Measurements from ENCODE around the gene NGF.

NGF gene

DNA sequence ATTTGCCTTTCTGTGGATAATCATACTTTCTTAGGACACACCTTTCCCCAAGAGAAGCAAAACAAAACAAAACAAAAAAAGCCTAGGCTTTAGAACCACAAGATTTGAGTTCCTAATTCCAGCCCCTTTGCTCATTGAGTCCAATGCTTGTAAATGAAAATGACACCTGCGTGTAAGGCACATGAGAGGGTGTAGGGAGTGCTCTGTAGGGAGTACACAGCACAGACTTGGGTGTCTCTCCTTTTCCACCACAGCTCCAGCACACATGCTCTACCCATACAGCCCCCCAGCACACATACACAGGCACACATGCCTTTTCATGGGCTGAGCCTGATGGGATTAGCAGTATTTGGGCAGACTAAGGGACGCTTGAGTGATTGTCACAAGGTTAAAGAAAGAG, 9.2 kb upstream of the NGF start:
- H3K79me2 ChIP-seq (ENCODE audit: control insufficient read depth, insufficient read depth, low read length, poor library complexity): no peaks in the 10 kb centered on the region
- no peak overlapping the region for H3K14ac ChIP-seq (ENCODE audit: low read length)
- H3K79me1 ChIP-seq (ENCODE audit: low read length): no peaks in the 10 kb centered on the region
- DNase-seq: no peak
- no peaks in the 10 kb centered on the region for H3K9me3 ChIP-seq (ENCODE audit: insufficient read depth, low read depth, low read length)
- no peak overlapping the region for H3K9ac ChIP-seq (ENCODE audit: low read length)
- no peak overlapping the region for H4K91ac ChIP-seq (ENCODE audit: low read depth, low read length)
- no peaks in the 10 kb centered on the region for H3K36me3 ChIP-seq (ENCODE audit: control insufficient read depth in 1 of 2, insufficient read depth in 2 of 2, low read length in 2 of 2)
- WGBS (ENCODE audit: extremely low coverage, insufficient coverage, insufficient read length): no CpG with 5 or more reads among the region's 2 CpGs
- H2BK120ac ChIP-seq (ENCODE audit: insufficient read depth, low read length, poor library complexity): no peak overlapping the region
- H2BK12ac ChIP-seq (ENCODE audit: low read length): no peak overlapping the region
- H2BK5ac ChIP-seq (ENCODE audit: low read depth, low read length, poor library complexity): no peak overlapping the region
- no peak overlapping the region for H3K4me2 ChIP-seq (ENCODE audit: low read length)
- H2AK5ac ChIP-seq (ENCODE audit: low read length): no peak overlapping the region
- H3K4me1 ChIP-seq (ENCODE audit: control insufficient read depth in 1 of 2, insufficient read depth in 2 of 2, low read length in 2 of 2): peaks cover 0 to 2% of the 10 kb centered on the region in 2 experiments
- no peaks in the 10 kb centered on the region for H3K27me3 ChIP-seq (ENCODE audit: insufficient read depth, low read length)
- H3K27ac ChIP-seq (ENCODE audit: low read depth, low read length): no peak overlapping the region
- no peak overlapping the region for H4K12ac ChIP-seq (ENCODE audit: low read depth, low read length)
- no peak overlapping the region for H3K23ac ChIP-seq (ENCODE audit: low read length)
- H3K4me3 ChIP-seq (ENCODE audit: low read depth, low read length): no peak overlapping the region
- no peak overlapping the region for H3K18ac ChIP-seq (ENCODE audit: low read length)
- no peak overlapping the region for H2AFZ ChIP-seq (ENCODE audit: insufficient read depth, low read length, poor library complexity)
- no peak overlapping the region for H4K8ac ChIP-seq (ENCODE audit: low read depth, low read length)
- H3K4ac ChIP-seq (ENCODE audit: low read depth, low read length): no peak overlapping the region

DNA sequence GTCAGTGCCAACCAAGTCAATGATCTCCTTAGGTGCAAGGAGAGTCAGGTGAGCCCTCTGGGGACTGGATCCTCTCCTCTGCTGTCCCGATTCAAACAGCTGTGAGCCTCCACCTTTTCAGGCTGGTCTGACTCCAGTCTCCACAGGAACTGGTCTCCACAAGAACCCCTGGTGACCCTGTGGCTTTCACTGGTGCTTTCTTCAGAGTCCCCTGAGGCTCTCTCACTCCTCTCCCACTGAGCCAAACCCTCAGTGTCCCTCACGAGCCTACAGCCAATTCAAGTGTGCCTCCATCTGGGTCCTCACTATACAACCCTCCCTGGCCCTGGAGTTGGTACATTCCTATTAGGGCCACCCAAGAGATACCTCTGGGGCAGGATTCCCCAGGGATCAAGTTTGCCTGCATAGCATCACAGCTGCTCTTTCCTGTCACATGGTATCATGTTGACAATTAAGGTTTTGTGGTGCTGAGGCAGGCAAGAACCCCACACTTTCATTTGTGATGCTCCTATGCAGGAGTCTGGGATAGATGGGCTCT, 5.2 kb upstream of the NGF start:
- H4K91ac ChIP-seq (ENCODE audit: low read depth, low read length): no peak overlapping the region

DNA sequence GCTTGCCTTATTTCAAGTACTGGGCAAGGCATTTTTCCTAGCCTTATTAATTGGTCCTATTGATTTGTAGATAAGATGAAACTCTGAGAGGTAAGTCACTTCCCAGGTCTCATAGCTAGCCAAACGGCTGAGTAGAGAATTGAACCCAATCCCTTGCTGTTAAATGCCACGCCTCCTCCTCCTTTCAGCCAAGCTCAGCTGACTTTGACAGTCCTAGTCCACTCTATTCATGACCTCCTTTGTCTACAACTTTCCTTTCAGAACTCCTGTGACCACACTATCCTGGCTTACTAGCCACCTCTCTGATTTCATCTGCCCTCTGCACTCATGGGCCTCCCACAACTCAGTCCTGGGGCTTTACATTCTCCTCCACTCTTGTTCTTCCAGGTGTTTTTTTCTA, 3.9 kb upstream of the NGF start:
- H3K79me1 ChIP-seq (ENCODE audit: low read length): peaks cover 8% of the 10 kb centered on the region
- H2BK5ac ChIP-seq (ENCODE audit: low read depth, low read length, poor library complexity): no peak overlapping the region
- H3K14ac ChIP-seq (ENCODE audit: low read length): no peak overlapping the region
- no peak overlapping the region for H3K9ac ChIP-seq (ENCODE audit: low read length)
- peaks cover 1% of the 10 kb centered on the region for H3K9me3 ChIP-seq (ENCODE audit: insufficient read depth, low read depth, low read length)
- no peak overlapping the region for H4K12ac ChIP-seq (ENCODE audit: low read depth, low read length)
- no peak overlapping the region for H3K18ac ChIP-seq (ENCODE audit: low read length)
- H3K27me3 ChIP-seq (ENCODE audit: insufficient read depth, low read length): peaks cover 18% of the 10 kb centered on the region
- no peak overlapping the region for H3K23ac ChIP-seq (ENCODE audit: low read length)
- no peak overlapping the region for H4K8ac ChIP-seq (ENCODE audit: low read depth, low read length)
- H3K4ac ChIP-seq (ENCODE audit: low read depth, low read length): no peak overlapping the region
- H3K4me3 ChIP-seq (ENCODE audit: low read depth, low read length): no peak overlapping the region
- H3K79me2 ChIP-seq (ENCODE audit: control insufficient read depth, insufficient read depth, low read length, poor library complexity): no peaks in the 10 kb centered on the region
- DNase-seq: no peak
- WGBS (ENCODE audit: extremely low coverage, insufficient coverage, insufficient read length): no CpG with 5 or more reads among the region's 2 CpGs
- H3K36me3 ChIP-seq (ENCODE audit: control insufficient read depth in 1 of 2, insufficient read depth in 2 of 2, low read length in 2 of 2): no peaks in the 10 kb centered on the region
- no peak overlapping the region for H3K4me2 ChIP-seq (ENCODE audit: low read length)
- no peak overlapping the region for H2AFZ ChIP-seq (ENCODE audit: insufficient read depth, low read length, poor library complexity)
- no peak overlapping the region for H2BK120ac ChIP-seq (ENCODE audit: insufficient read depth, low read length, poor library complexity)
- no peak overlapping the region for H3K27ac ChIP-seq (ENCODE audit: low read depth, low read length)
- H3K4me1 ChIP-seq (ENCODE audit: control insufficient read depth in 1 of 2, insufficient read depth in 2 of 2, low read length in 2 of 2): peaks cover 6 to 7% of the 10 kb centered on the region in 2 experiments
- no peak overlapping the region for H4K91ac ChIP-seq (ENCODE audit: low read depth, low read length)
- no peak overlapping the region for H2AK5ac ChIP-seq (ENCODE audit: low read length)
- H2BK12ac ChIP-seq (ENCODE audit: low read length): no peak overlapping the region

More for the DNA sequence above, 5.2 kb upstream of the NGF start:
- Histone ChIP-seq H3K4me2 (ENCODE audit: low read length) (no peak overlapping the region), H2AK5ac (ENCODE audit: low read length) (no peak overlapping the region), H4K12ac (ENCODE audit: low read depth, low read length) (no peak overlapping the region), H3K79me2 (ENCODE audit: control insufficient read depth, insufficient read depth, low read length, poor library complexity) (no peaks in the 10 kb centered on the region), H4K8ac (ENCODE audit: low read depth, low read length) (no peak overlapping the region), H3K18ac (ENCODE audit: low read length) (no peak overlapping the region), H2AFZ (ENCODE audit: insufficient read depth, low read length, poor library complexity) (no peak overlapping the region), H2BK5ac (ENCODE audit: low read depth, low read length, poor library complexity) (no peak overlapping the region), H3K9me3 (ENCODE audit: insufficient read depth, low read depth, low read length) (no peaks in the 10 kb centered on the region), H3K36me3 (ENCODE audit: control insufficient read depth in 1 of 2, insufficient read depth in 2 of 2, low read length in 2 of 2) (no peaks in the 10 kb centered on the region), H3K79me1 (ENCODE audit: low read length) (no peaks in the 10 kb centered on the region), H3K27ac (ENCODE audit: low read depth, low read length) (no peak overlapping the region), H3K9ac (ENCODE audit: low read length) (no peak overlapping the region), H2BK120ac (ENCODE audit: insufficient read depth, low read length, poor library complexity) (no peak overlapping the region), H3K4me1 (ENCODE audit: control insufficient read depth in 1 of 2, insufficient read depth in 2 of 2, low read length in 2 of 2) (peaks cover 0 to 4% of the 10 kb centered on the region in 2 experiments), H2BK12ac (ENCODE audit: low read length) (no peak overlapping the region), H3K23ac (ENCODE audit: low read length) (no peak overlapping the region), H3K27me3 (ENCODE audit: insufficient read depth, low read length) (peaks cover 11% of the 10 kb centered on the region), H3K4ac (ENCODE audit: low read depth, low read length) (no peak overlapping the region), H3K4me3 (ENCODE audit: low read depth, low read length) (peak overlapping the region; percentile 36), H3K14ac (ENCODE audit: low read length) (no peak overlapping the region)
- no peak for DNase-seq
- WGBS (ENCODE audit: extremely low coverage, insufficient coverage, insufficient read length): no CpG with 5 or more reads among the region's 2 CpGs

DNA sequence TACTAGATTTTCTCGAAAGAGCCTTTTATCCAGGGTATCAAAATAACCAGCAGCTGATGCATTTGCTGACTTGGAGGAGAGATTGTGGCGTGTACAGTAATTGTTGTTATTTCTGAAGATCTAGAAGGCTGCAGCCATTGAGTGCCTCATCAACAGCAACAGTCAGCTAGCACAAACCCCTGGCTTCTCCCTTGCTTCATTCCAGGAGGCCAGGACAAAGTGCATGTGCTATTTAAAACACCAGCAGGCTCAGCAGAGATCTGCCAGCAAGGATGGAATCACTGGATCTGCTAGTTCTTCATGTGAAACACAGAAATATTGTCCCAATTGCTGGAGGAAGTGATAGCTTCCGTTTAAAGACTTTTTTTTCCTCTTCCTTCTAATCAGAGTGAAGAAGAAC, 2.8 kb upstream of the NGF start:
- no peak for DNase-seq
- no CpG with 5 or more reads among the region's 3 CpGs for WGBS (ENCODE audit: extremely low coverage, insufficient coverage, insufficient read length)

More for the DNA sequence above, 2.8 kb upstream of the NGF start:
- no peak overlapping the region for H3K4ac ChIP-seq (ENCODE audit: low read depth, low read length)
- no peak overlapping the region for H3K4me3 ChIP-seq (ENCODE audit: low read depth, low read length)
- H3K27ac ChIP-seq (ENCODE audit: low read depth, low read length): no peak overlapping the region
- H2BK120ac ChIP-seq (ENCODE audit: insufficient read depth, low read length, poor library complexity): no peak overlapping the region
- peaks cover 6 to 7% of the 10 kb centered on the region in 2 experiments for H3K4me1 ChIP-seq (ENCODE audit: control insufficient read depth in 1 of 2, insufficient read depth in 2 of 2, low read length in 2 of 2)
- no peak overlapping the region for H4K12ac ChIP-seq (ENCODE audit: low read depth, low read length)
- no peak overlapping the region for H2AK5ac ChIP-seq (ENCODE audit: low read length)
- H2BK12ac ChIP-seq (ENCODE audit: low read length): no peak overlapping the region
- no peak overlapping the region for H4K91ac ChIP-seq (ENCODE audit: low read depth, low read length)
- no peak overlapping the region for H3K14ac ChIP-seq (ENCODE audit: low read length)
- peaks cover 8% of the 10 kb centered on the region for H3K79me1 ChIP-seq (ENCODE audit: low read length)
- peaks cover 18% of the 10 kb centered on the region for H3K27me3 ChIP-seq (ENCODE audit: insufficient read depth, low read length)
- no peak overlapping the region for H3K23ac ChIP-seq (ENCODE audit: low read length)
- peaks cover 1% of the 10 kb centered on the region for H3K9me3 ChIP-seq (ENCODE audit: insufficient read depth, low read depth, low read length)
- no peak overlapping the region for H3K4me2 ChIP-seq (ENCODE audit: low read length)
- no peak overlapping the region for H2AFZ ChIP-seq (ENCODE audit: insufficient read depth, low read length, poor library complexity)
- H2BK5ac ChIP-seq (ENCODE audit: low read depth, low read length, poor library complexity): no peak overlapping the region
- no peak overlapping the region for H3K18ac ChIP-seq (ENCODE audit: low read length)
- H3K9ac ChIP-seq (ENCODE audit: low read length): no peak overlapping the region
- no peaks in the 10 kb centered on the region for H3K79me2 ChIP-seq (ENCODE audit: control insufficient read depth, insufficient read depth, low read length, poor library complexity)
- H4K8ac ChIP-seq (ENCODE audit: low read depth, low read length): no peak overlapping the region
- no peaks in the 10 kb centered on the region for H3K36me3 ChIP-seq (ENCODE audit: control insufficient read depth in 1 of 2, insufficient read depth in 2 of 2, low read length in 2 of 2)

Measured in trophoblast cell (in vitro differentiated cells and primary cell).